IMR-90 (cell line): ENCODE data around the gene EDA. TPM values are rescaled to one million over a fixed set of nuclear protein-coding genes. Genes with fewer than 3 reads are reported as not detected.

Experiments used
- ATAC-seq: fragments of 200-7000 bp; cut with Tn5 transposase; 2 replicates; pipeline ENCODE4 v1.9.1; 2020; ENCODE audit warnings: low read depth, mild to moderate bottlenecking, moderate library complexity
- BruUV-seq: library from RNA; stranded (reverse); fragments of 400-500 nt; replicated peaks from 2 replicates; lab custom pipeline; 2021; lab: Mats Ljungman, UMichigan
- CTCF ChIA-PET: fragments of 300-600 bp; formaldehyde crosslinking; extraction: SDS; loops from one replicate; lab custom pipeline; 2021; ENCODE audit warnings: antibody characterized with exemption; lab: Yijun Ruan, JAX
- POLR2A ChIA-PET: fragments of 300-600 bp; sonication (Branson Sonifier 250); formaldehyde crosslinking; loops from one replicate; lab custom pipeline; 2022; ENCODE audit warnings: antibody characterized with exemption; ENCODE audit not compliant: unreplicated experiment; lab: Charles Lee
- DNase-seq: peaks from one replicate; pipeline ENCODE4 v3.0.0; 2013
- H2AFZ ChIP-seq: replicated peaks from 2 replicates; pipeline ENCODE3; 2013; ENCODE audit warnings: low read length, mild to moderate bottlenecking; ENCODE audit not compliant: poor library complexity
- H2AK5ac ChIP-seq: 2 replicates; pipeline ENCODE4 v1.6.1; 2013; ENCODE audit warnings: low read depth, low read length, inconsistent platforms
- H2AK9ac ChIP-seq: replicated peaks from 2 replicates; pipeline ENCODE3; 2013; ENCODE audit warnings: mild to moderate bottlenecking, low read depth, low read length, moderate library complexity; ENCODE audit not compliant: poor library complexity
- H2BK120ac ChIP-seq: 2 replicates; pipeline ENCODE4 v1.6.1; 2013; ENCODE audit warnings: low read depth, low read length, inconsistent platforms
- H2BK15ac ChIP-seq: 3 replicates; pipeline ENCODE4 v1.6.1; 2013; ENCODE audit warnings: low read depth, low read length, inconsistent platforms
- H2BK20ac ChIP-seq: 2 replicates; pipeline ENCODE4 v1.6.1; 2013; ENCODE audit warnings: low read depth, mild to moderate bottlenecking, inconsistent platforms, low read length, moderate library complexity
- H2BK5ac ChIP-seq: 2 replicates; pipeline ENCODE4 v1.6.1; 2013; ENCODE audit warnings: mild to moderate bottlenecking, low read depth, low read length, inconsistent platforms; ENCODE audit not compliant: poor library complexity, severe bottlenecking
- H3K14ac ChIP-seq: replicated peaks from 2 replicates; pipeline ENCODE4 v1.6.1; 2013; ENCODE audit warnings: low read depth, low read length, inconsistent platforms
- H3K18ac ChIP-seq: 2 replicates; pipeline ENCODE4 v1.6.1; 2013; ENCODE audit warnings: low read depth, low read length, control low read depth
- H3K23ac ChIP-seq: 2 replicates; pipeline ENCODE4 v1.6.1; 2013; ENCODE audit warnings: low read depth, low read length, inconsistent platforms
- H3K27ac ChIP-seq: 2 replicates; pipeline ENCODE4 v1.5.1; 2013; ENCODE audit warnings: mild to moderate bottlenecking, control low read depth, low read length; ENCODE audit not compliant: insufficient read depth
- H3K27me3 ChIP-seq: 2 replicates; pipeline ENCODE4 v1.6.1; 2013; ENCODE audit warnings: low read length; ENCODE audit not compliant: control insufficient read depth, insufficient read depth
- H3K36me3 ChIP-seq: 2 replicates; pipeline ENCODE4 v1.6.1; 2013; ENCODE audit warnings: low read length, mixed read lengths; ENCODE audit not compliant: control insufficient read depth, insufficient read depth
- H3K4ac ChIP-seq: 2 replicates; pipeline ENCODE4 v1.6.1; 2013; ENCODE audit warnings: low read depth, low read length, inconsistent platforms
- H3K4me1 ChIP-seq: 2 replicates; pipeline ENCODE4 v1.6.1; 2013; ENCODE audit warnings: low read length, mixed read lengths; ENCODE audit not compliant: control insufficient read depth, insufficient read depth
- H3K4me2 ChIP-seq: 2 replicates; pipeline ENCODE4 v1.6.1; 2013; ENCODE audit warnings: low read depth, mild to moderate bottlenecking, control low read depth, low read length, moderate library complexity
- H3K4me3 ChIP-seq: 2 replicates; pipeline ENCODE4 v1.5.1; 2013; ENCODE audit warnings: low read depth, mild to moderate bottlenecking, control low read depth, low read length, moderate library complexity; ENCODE audit not compliant: insufficient read depth
- H3K56ac ChIP-seq: 2 replicates; pipeline ENCODE4 v1.6.1; 2013; ENCODE audit warnings: low read length, inconsistent platforms; ENCODE audit not compliant: insufficient read depth; ENCODE audit errors: extremely low read depth
- H3K79me1 ChIP-seq, 2 experiments: 2 replicates each; pipeline ENCODE4 v1.6.1; 2013; ENCODE audit warnings: low read length in 2 of 2, inconsistent platforms in 1 of 2, low read depth in 1 of 2
- H3K9ac ChIP-seq: 2 replicates; pipeline ENCODE4 v1.6.1; 2013; ENCODE audit warnings: low read depth, low read length, control low read depth
- H3K9me1 ChIP-seq: 2 replicates; pipeline ENCODE4 v1.6.1; 2013; ENCODE audit warnings: low read length, inconsistent platforms; ENCODE audit not compliant: insufficient read depth
- H3K9me3 ChIP-seq: 2 replicates; pipeline ENCODE4 v1.6.1; 2013; ENCODE audit warnings: low read length; ENCODE audit not compliant: control insufficient read depth, insufficient read depth
- H4K20me1 ChIP-seq: 2 replicates; pipeline ENCODE4 v1.6.1; 2013; ENCODE audit warnings: low read length, inconsistent platforms; ENCODE audit not compliant: insufficient read depth
- H4K5ac ChIP-seq: 2 replicates; pipeline ENCODE4 v1.6.1; 2013; ENCODE audit warnings: mild to moderate bottlenecking, low read depth, low read length, control low read depth
- H4K8ac ChIP-seq, 2 experiments: 2 replicates each; pipeline ENCODE4 v1.6.1; 2013; ENCODE audit warnings: low read depth in 2 of 2, low read length in 2 of 2, control low read depth in 1 of 2, inconsistent platforms in 1 of 2
- H4K91ac ChIP-seq: 2 replicates; pipeline ENCODE4 v1.6.1; 2013; ENCODE audit warnings: low read depth, low read length, inconsistent platforms; ENCODE audit not compliant: insufficient read depth
- BHLHE40 ChIP-seq: fragments of 150-350 bp; IDR thresholded peaks from 2 replicates; pipeline ENCODE4 v1.6.1; 2016; ENCODE audit warnings: mild to moderate bottlenecking, low read depth, low read length
- CEBPB ChIP-seq: IDR thresholded peaks from 2 replicates; pipeline ENCODE4 v1.6.1; 2012; ENCODE audit warnings: low read depth, low read length, improper control_type of control experiment
- CHD1 ChIP-seq: IDR thresholded peaks from 2 replicates; pipeline ENCODE4 v1.6.1; 2012; ENCODE audit warnings: low read depth, low read length, improper control_type of control experiment
- CTCF ChIP-seq: conservative IDR thresholded peaks from 2 replicates; pipeline ENCODE4 v1.5.1; 2012; ENCODE audit warnings: mild to moderate bottlenecking, low read depth, low read length, improper control_type of control experiment
- ELK1 ChIP-seq: fragments of 150-350 bp; IDR thresholded peaks from 2 replicates; pipeline ENCODE4 v1.6.1; 2016; ENCODE audit warnings: low read depth, mild to moderate bottlenecking, low read length, moderate library complexity, borderline replicate concordance
- FOS ChIP-seq: fragments of 150-350 bp; IDR thresholded peaks from 2 replicates; pipeline ENCODE4 v1.6.1; 2016; ENCODE audit warnings: low read depth, low read length
- MAZ ChIP-seq: IDR thresholded peaks from 2 replicates; pipeline ENCODE4 v1.6.1; 2012; ENCODE audit warnings: low read depth, mild to moderate bottlenecking, low read length, improper control_type of control experiment, moderate library complexity, borderline replicate concordance
- MXI1 ChIP-seq: IDR thresholded peaks from 2 replicates; pipeline ENCODE4 v1.6.1; 2012; ENCODE audit warnings: low read depth, mild to moderate bottlenecking, low read length, moderate library complexity, borderline replicate concordance
- NFE2L2 ChIP-seq: fragments of 150-350 bp; IDR thresholded peaks from 2 replicates; pipeline ENCODE4 v1.6.1; 2016; ENCODE audit warnings: low read depth, mild to moderate bottlenecking, low read length
- POLR2A ChIP-seq: IDR thresholded peaks from 2 replicates; pipeline ENCODE4 v1.6.1; 2012; ENCODE audit warnings: mild to moderate bottlenecking, low read depth, low read length
- RAD21 ChIP-seq: IDR thresholded peaks from 2 replicates; pipeline ENCODE4 v1.6.1; 2012; ENCODE audit warnings: low read length, improper control_type of control experiment
- RFX5 ChIP-seq: IDR thresholded peaks from 2 replicates; pipeline ENCODE4 v1.8.0; 2012; ENCODE audit warnings: low read depth, mild to moderate bottlenecking, low read length, moderate library complexity
- SMC3 ChIP-seq: fragments of 150-350 bp; IDR thresholded peaks from 2 replicates; pipeline ENCODE4 v1.6.1; 2016; ENCODE audit warnings: low read depth, mild to moderate bottlenecking, antibody characterized with exemption, low read length, moderate library complexity
- USF2 ChIP-seq: fragments of 150-350 bp; IDR thresholded peaks from 2 replicates; pipeline ENCODE4 v1.6.1; 2017; ENCODE audit warnings: mild to moderate bottlenecking, antibody characterized with exemption, low read length, low read depth
- WGBS, 2 experiments: methylation state at CpG; one replicate each; pipeline versions ENCODE4 v1.1.5 to v1.1.7; 2013; ENCODE audit warnings: missing lambda C conversion rate in 2 of 2; ENCODE audit not compliant: insufficient read length in 1 of 2; ENCODE audit errors: extremely low coverage in 2 of 2; 5-methylcytosine and 5-hydroxymethylcytosine counted together
- dilution Hi-C: fragments of 300-500 bp; cut with HindIII; formaldehyde crosslinking; loops from one replicate; pipeline ENCODE4 v1.14.3; 2018; ENCODE audit warnings: low sequenced_read_pairs; ENCODE audit not compliant: unreplicated experiment
- in situ Hi-C: fragments of 300-500 bp; cut with MboI; formaldehyde crosslinking; loops from 3 replicates; pipeline ENCODE4 v1.14.3; 2019; ENCODE audit warnings: low sequenced_read_pairs, inconsistent platforms, mixed read lengths
- intact Hi-C: fragments of 100-400 bp; cut with micrococcal nuclease; formaldehyde crosslinking; loops from 2 replicates; pipeline ENCODE4 v1.10.0; 2022
- polyA plus RNA-seq, 3 experiments: library from polyadenylated mRNA; depleted of rRNA; stranded (reverse); fragments of >200 nt; gene quantifications; 2 replicates each; pipeline ENCODE4 v1.2.3, GENCODE V29; 2012; ENCODE audit warnings: low replicate concordance in 1 of 3
- total RNA-seq: library from RNA; depleted of rRNA; stranded (reverse); fragments of >200 nt; gene quantifications from 2 replicates; pipeline ENCODE4 v1.2.3, GENCODE V29; 2012

Gene EDA
- total and polyA plus RNA-seq, 2 of the 4 experiments (the other 2 are of a cell fraction): under 0.01 TPM; not detected in 1

GRCh38 chrX:70026112-70026850, 410.4 kb downstream of the EDA start:
- Histone ChIP-seq H3K18ac (no peak overlapping the region), H4K20me1 (no peaks in the 10 kb centered on the region; the same call in 1 of the 2 replicates), H3K4me1 (no peaks in the 10 kb centered on the region), H2BK15ac (no peak overlapping the region), H3K9me1 (no peaks in the 10 kb centered on the region), H2AK5ac (no peak overlapping the region), H3K27me3 (peaks cover 14% of the 10 kb centered on the region), H3K4me2 (no peak overlapping the region), H3K4ac (no peak overlapping the region), H3K14ac (no peak overlapping the region), H3K79me1 (no peaks in the 10 kb centered on the region), H3K36me3 (no peaks in the 10 kb centered on the region), H3K56ac (no peak overlapping the region), H4K91ac (no peak overlapping the region), H4K8ac (no peak overlapping the region), H2BK5ac (no peak overlapping the region), H3K4me3 (no peak overlapping the region), H2AFZ (no peak overlapping the region), H4K5ac (no peak overlapping the region), H2BK20ac (no peak overlapping the region), H2BK120ac (no peak overlapping the region), H3K23ac (no peak overlapping the region), H2AK9ac (no peak overlapping the region), H3K27ac (no peak overlapping the region), H3K9me3 (no peaks in the 10 kb centered on the region), H3K9ac (no peak overlapping the region)
- ATAC-seq (no peak), DNase-seq (peak; percentile 5)
- no TSS peak for BruUV-seq
- dilution Hi-C loops: no loop called here
- TF ChIP-seq SMC3 (no peak), POLR2A (no peak), CHD1 (no peak), CTCF (no peak), NFE2L2 (no peak), ELK1 (no peak), CEBPB (no peak), RAD21 (no peak), BHLHE40 (no peak), MXI1 (no peak), USF2 (no peak), FOS (no peak), RFX5 (no peak), MAZ (no peak)
- intact Hi-C loops: loop anchor here (5.0 kb wide), 1 partner anchor 599 kb away; no protein-coding TSS in a partner anchor
- in situ Hi-C loops: no loop called here
- CTCF ChIA-PET: no interaction called here
- POLR2A ChIA-PET: no interaction called here
- WGBS, 2 experiments: no CpG with 5 or more reads among the region's 1 CpG
